ENCODE data around the gene SHISAL1. TPM values are rescaled to one million over a fixed set of nuclear protein-coding genes. Genes with fewer than 3 reads are reported as not detected.
A peak's percentile ranks its signal among the peaks of the same experiment; 100 is the strongest.

The SHISAL1 gene
- total and polyA plus RNA-seq, 10 of the 15 experiments (the other 5 are each of a cell fraction or from before 2014, with no cell fraction given): not detected

GRCh38 chr22:44206696-44207095 lies 106.1 kb downstream of the SHISAL1 start:
- ATAC-seq (no peak), FAIRE-seq (no peak), DNase-seq (ENCODE audit: low read depth, low spot score) (no peak)
- no peak overlapping the region for H3K4me3 ChIP-seq
- POLR2A ChIA-PET: interaction anchor here (1.0 to 1.3 kb wide), 2 partner anchors 11 to 32 kb away, joined by 3 to 4 read pairs; no protein-coding TSS in a partner anchor
- no peaks in the 10 kb centered on the region for H4K20me1 ChIP-seq (ENCODE audit: control insufficient read depth, insufficient read depth)
- intact Hi-C loops (cut with micrococcal nuclease; ENCODE audit: unreplicated experiment): no loop called here
- WGBS (ENCODE audit: insufficient coverage, insufficient replicate concordance, low lambda C conversion rate, missing lambda C conversion rate): 76% methylated on average over 8 of the region's 8 CpGs
- H3K36me3 ChIP-seq (ENCODE audit: control insufficient read depth in 2 of 2, insufficient read depth in 2 of 2, low read length in 1 of 2): no peaks in the 10 kb centered on the region
- no peaks in the 10 kb centered on the region; the same call in 2 of the 3 replicates for H3K9me3 ChIP-seq (replicated peaks; ENCODE audit: control insufficient read depth, insufficient read depth, low read length)
- no peak for TF ChIP-seq SMAD1 (IDR thresholded peaks at IDR 0.05; ENCODE audit: low read depth, partially characterized antibody)
- TF ChIP-seq POLR2A (IDR thresholded peaks at IDR 0.05; ENCODE audit: low read depth, low read length): peak; percentile 37; the same call in 1 of the 2 replicates
- H3K27ac ChIP-seq (ENCODE audit: control insufficient read depth, insufficient read depth): no peak overlapping the region
- H3K27me3 ChIP-seq (replicated peaks in 1 of 2; ENCODE audit: control insufficient read depth in 2 of 2, insufficient read depth in 2 of 2, low read length in 1 of 2): no peaks in the 10 kb centered on the region
- RAD21 ChIA-PET (ENCODE audit: unreplicated experiment): no interaction called here
- CTCF ChIA-PET: no interaction called here
- no peaks in the 10 kb centered on the region for H3K79me2 ChIP-seq (ENCODE audit: control insufficient read depth, insufficient read depth, low read length)
- H2AFZ ChIP-seq (ENCODE audit: control insufficient read depth, low read depth, low read length): no peak overlapping the region
- SMC1A ChIA-PET (ENCODE audit: uncharacterized antibody, unreplicated experiment): no interaction called here
- no peak overlapping the region for H3K4me2 ChIP-seq (ENCODE audit: control insufficient read depth, insufficient read depth)
- no peak overlapping the region for H3K9ac ChIP-seq (ENCODE audit: control insufficient read depth, insufficient read depth, low read length)
- in situ Hi-C loops (cut with MboI): no loop called here
- H3K4me1 ChIP-seq (ENCODE audit: control insufficient read depth, insufficient read depth, low read length): peaks cover 12% of the 10 kb centered on the region
- no TSS peak for BruUV-seq (replicated peaks)

- H3K27me3 ChIP-seq (replicated peaks in 1 of 2; ENCODE audit: control insufficient read depth in 2 of 2, insufficient read depth in 2 of 2, low read length in 1 of 2): no peaks in the 10 kb centered on the region
- no peak overlapping the region for H3K9ac ChIP-seq (ENCODE audit: control insufficient read depth, insufficient read depth, low read length)
- CTCF ChIA-PET: no interaction called here
- in situ Hi-C loops (cut with MboI) (no loop called here), intact Hi-C loops (cut with micrococcal nuclease; ENCODE audit: unreplicated experiment) (no loop called here)
- H3K4me1 ChIP-seq (ENCODE audit: control insufficient read depth, insufficient read depth, low read length): peaks cover 12% of the 10 kb centered on the region
- no peaks in the 10 kb centered on the region; the same call in 2 of the 3 replicates for H3K9me3 ChIP-seq (replicated peaks; ENCODE audit: control insufficient read depth, insufficient read depth, low read length)
- SMC1A ChIA-PET (ENCODE audit: uncharacterized antibody, unreplicated experiment): no interaction called here
- RAD21 ChIA-PET (ENCODE audit: unreplicated experiment): no interaction called here
- H3K4me2 ChIP-seq (ENCODE audit: control insufficient read depth, insufficient read depth): no peak overlapping the region
- ATAC-seq (no peak), DNase-seq (ENCODE audit: low read depth, low spot score) (no peak), FAIRE-seq (no peak)
- no peak overlapping the region for H3K4me3 ChIP-seq
- TF ChIP-seq JUND (IDR thresholded peaks at IDR 0.05; ENCODE audit: low read depth, low read length) (no peak), RUNX3 (IDR thresholded peaks at IDR 0.05; ENCODE audit: low read length) (no peak), NFYA (IDR thresholded peaks at IDR 0.05; ENCODE audit: borderline replicate concordance, low read depth, low read length) (no peak), PAX5 (IDR thresholded peaks at IDR 0.05; ENCODE audit: borderline replicate concordance, low read depth, low read length) (no peak), NRF1 (conservative IDR thresholded peaks at IDR 0.05; ENCODE audit: low read depth, low read length) (no peak), RELA (IDR thresholded peaks at IDR 0.05; ENCODE audit: borderline replicate concordance, partially characterized antibody) (no peak), FOXK2 (IDR thresholded peaks at IDR 0.05) (no peak), SREBF2 (IDR thresholded peaks at IDR 0.05; ENCODE audit: low read length) (no peak), SUPT20H (IDR thresholded peaks at IDR 0.05; ENCODE audit: borderline replicate concordance, control insufficient read depth, low read depth, low read length) (no peak), CHD2 (IDR thresholded peaks at IDR 0.05; ENCODE audit: borderline replicate concordance, low read depth, low read length) (no peak), NR2C1 (IDR thresholded peaks at IDR 0.05) (no peak), SMC3 (IDR thresholded peaks at IDR 0.05; ENCODE audit: borderline replicate concordance, low read length) (no peak)
- TF ChIP-seq, protein P1, sequence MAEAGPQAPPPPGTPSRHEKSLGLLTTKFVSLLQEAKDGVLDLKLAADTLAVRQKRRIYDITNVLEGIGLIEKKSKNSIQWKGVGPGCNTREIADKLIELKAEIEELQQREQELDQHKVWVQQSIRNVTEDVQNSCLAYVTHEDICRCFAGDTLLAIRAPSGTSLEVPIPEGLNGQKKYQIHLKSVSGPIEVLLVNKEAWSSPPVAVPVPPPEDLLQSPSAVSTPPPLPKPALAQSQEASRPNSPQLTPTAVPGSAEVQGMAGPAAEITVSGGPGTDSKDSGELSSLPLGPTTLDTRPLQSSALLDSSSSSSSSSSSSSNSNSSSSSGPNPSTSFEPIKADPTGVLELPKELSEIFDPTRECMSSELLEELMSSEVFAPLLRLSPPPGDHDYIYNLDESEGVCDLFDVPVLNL (IDR thresholded peaks at IDR 0.05; ENCODE audit: low read depth, low read length): no peak
- H2AFZ ChIP-seq (ENCODE audit: control insufficient read depth, low read depth, low read length): no peak overlapping the region
- BruUV-seq (replicated peaks): no TSS peak
- WGBS (ENCODE audit: insufficient coverage, insufficient replicate concordance, low lambda C conversion rate, missing lambda C conversion rate): 68% methylated on average over 9 of the region's 9 CpGs
- POLR2A ChIA-PET: interaction anchor here (1.0 kb wide), 1 partner anchor 33 kb away, joined by 4 read pairs; no protein-coding TSS in a partner anchor
- no peaks in the 10 kb centered on the region for H3K36me3 ChIP-seq (ENCODE audit: control insufficient read depth in 2 of 2, insufficient read depth in 2 of 2, low read length in 1 of 2)
- H3K79me2 ChIP-seq (ENCODE audit: control insufficient read depth, insufficient read depth, low read length): no peaks in the 10 kb centered on the region
- H4K20me1 ChIP-seq (ENCODE audit: control insufficient read depth, insufficient read depth): no peaks in the 10 kb centered on the region
- no peak overlapping the region for H3K27ac ChIP-seq (ENCODE audit: control insufficient read depth, insufficient read depth)
These were observed 106.5 kb downstream of the SHISAL1 start for GRCh38 chr22:44206330-44206645.

All from GM12878 (cell line).